SK-N-MC (cell line): Measurements from ENCODE around the gene MAPK12.

Experiments used
- EZH2 ChIP-seq: fragments of 200-600 bp; sonication (generic); IDR thresholded peaks from one replicate; pipeline ENCODE4 v1.6.1; 2017; ENCODE audit warnings: antibody characterized with exemption
- FOXP2 ChIP-seq: optimal IDR thresholded peaks from 2 replicates; pipeline ENCODE3; 2011; ENCODE audit warnings: mild to moderate bottlenecking, moderate library complexity; ENCODE audit not compliant: insufficient read depth; ENCODE audit errors: extremely low read length, control extremely low read depth
- POLR2AphosphoS5 ChIP-seq: IDR thresholded peaks from 2 replicates; pipeline ENCODE4 v1.6.1; 2012; ENCODE audit warnings: mild to moderate bottlenecking, low read depth, low read length, borderline replicate concordance

DNA sequence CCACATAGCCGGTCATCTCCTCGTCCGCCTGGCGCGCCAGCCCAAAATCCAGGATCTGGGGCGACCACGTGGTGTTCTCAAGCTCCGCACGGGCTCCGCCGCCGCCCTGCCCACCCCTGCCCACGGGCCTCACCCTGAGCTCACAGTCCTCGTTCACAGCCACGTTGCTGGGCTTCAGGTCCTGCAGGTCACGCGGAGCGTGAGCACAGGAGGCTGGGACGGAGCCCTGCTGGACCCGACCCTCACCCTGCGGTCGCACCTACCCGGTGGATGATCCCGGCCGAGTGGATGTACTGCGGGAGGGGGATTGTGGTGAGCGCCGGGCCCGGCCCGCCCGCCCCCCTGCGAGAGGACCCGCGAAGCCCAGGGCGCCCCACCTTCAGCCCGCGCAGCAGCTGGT, 5.5 kb upstream of the MAPK12 start:
- TF ChIP-seq EZH2 (no peak), POLR2AphosphoS5 (no peak), FOXP2 (no peak)
